Measurements from ENCODE around the gene ITPRID2.

ITPRID2 gene

GRCh38 chr2:181911830-181912229, 20.3 kb downstream of the ITPRID2 start:
- DNase-seq (ENCODE audit: low read depth): no peak
- TF ChIP-seq, protein P1, sequence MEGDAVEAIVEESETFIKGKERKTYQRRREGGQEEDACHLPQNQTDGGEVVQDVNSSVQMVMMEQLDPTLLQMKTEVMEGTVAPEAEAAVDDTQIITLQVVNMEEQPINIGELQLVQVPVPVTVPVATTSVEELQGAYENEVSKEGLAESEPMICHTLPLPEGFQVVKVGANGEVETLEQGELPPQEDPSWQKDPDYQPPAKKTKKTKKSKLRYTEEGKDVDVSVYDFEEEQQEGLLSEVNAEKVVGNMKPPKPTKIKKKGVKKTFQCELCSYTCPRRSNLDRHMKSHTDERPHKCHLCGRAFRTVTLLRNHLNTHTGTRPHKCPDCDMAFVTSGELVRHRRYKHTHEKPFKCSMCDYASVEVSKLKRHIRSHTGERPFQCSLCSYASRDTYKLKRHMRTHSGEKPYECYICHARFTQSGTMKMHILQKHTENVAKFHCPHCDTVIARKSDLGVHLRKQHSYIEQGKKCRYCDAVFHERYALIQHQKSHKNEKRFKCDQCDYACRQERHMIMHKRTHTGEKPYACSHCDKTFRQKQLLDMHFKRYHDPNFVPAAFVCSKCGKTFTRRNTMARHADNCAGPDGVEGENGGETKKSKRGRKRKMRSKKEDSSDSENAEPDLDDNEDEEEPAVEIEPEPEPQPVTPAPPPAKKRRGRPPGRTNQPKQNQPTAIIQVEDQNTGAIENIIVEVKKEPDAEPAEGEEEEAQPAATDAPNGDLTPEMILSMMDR (IDR thresholded peaks at IDR 0.05; ENCODE audit: low read length, missing control alignments): no peak
- H3K4me3 ChIP-seq (replicated peaks; ENCODE audit: low read depth, low read length): no peak overlapping the region

DNA sequence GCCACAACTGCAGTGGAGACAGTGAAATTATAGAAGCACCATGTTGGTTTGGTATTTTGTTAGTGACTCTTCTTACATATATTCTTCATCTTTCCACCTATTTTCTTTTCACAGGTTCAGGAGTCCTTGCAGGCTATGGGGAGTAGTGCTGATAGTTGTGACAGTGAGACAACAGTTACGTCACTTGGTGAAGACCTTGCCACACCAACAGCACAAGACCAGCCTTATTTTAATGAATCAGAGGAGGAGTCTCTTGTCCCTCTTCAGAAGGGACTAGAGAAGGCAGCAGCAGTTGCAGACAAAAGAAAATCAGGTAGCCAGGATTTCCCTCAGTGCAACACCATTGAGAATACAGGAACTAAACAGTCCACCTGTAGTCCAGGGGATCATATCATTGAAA, 23.6 kb downstream of the ITPRID2 start:
- no peak overlapping the region for H3K4me3 ChIP-seq (replicated peaks; ENCODE audit: low read depth, low read length)
- DNase-seq (ENCODE audit: low read depth): peak; percentile 32
- TF ChIP-seq, protein P1 (IDR thresholded peaks at IDR 0.05; ENCODE audit: low read length, missing control alignments): no peak

GRCh38 chr2:181916726-181917718, 25.5 kb downstream of the ITPRID2 start:
- H3K4me3 ChIP-seq (replicated peaks; ENCODE audit: low read depth, low read length): no peak overlapping the region
- TF ChIP-seq, protein P1 (IDR thresholded peaks at IDR 0.05; ENCODE audit: low read length, missing control alignments): no peak
- peak; percentile 66 for DNase-seq (ENCODE audit: low read depth)

GRCh38 chr2:181918188-181918587, 26.7 kb downstream of the ITPRID2 start:
- H3K4me3 ChIP-seq (replicated peaks; ENCODE audit: low read depth, low read length): no peak overlapping the region
- TF ChIP-seq, protein P1 (IDR thresholded peaks at IDR 0.05; ENCODE audit: low read length, missing control alignments): no peak
- no peak for DNase-seq (ENCODE audit: low read depth)

- DNase-seq (ENCODE audit: low read depth): no peak
- TF ChIP-seq, protein P1 (IDR thresholded peaks at IDR 0.05; ENCODE audit: low read length, missing control alignments): no peak
- no peak overlapping the region for H3K4me3 ChIP-seq (replicated peaks; ENCODE audit: low read depth, low read length)
These were observed 31.6 kb downstream of the ITPRID2 start for GRCh38 chr2:181923121-181923520.

DNA sequence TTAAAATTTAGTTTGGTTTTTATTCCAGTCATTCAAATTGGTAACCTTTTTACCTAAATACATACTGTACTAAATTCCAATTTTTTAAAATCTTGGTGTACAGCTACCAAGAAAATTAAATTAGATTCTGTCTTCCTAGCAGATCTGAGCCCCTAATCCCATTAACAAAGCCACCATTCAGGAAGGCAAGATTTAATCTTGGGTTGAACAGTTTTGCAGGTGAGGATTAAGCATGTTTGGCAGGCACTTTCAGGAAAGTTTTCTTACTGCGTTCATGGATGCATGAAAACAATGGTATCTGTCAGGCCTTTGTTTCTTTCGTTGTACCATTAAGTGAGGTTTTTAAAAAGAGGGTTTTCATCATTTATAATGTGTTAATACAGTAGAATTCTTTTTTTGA, 32.8 kb downstream of the ITPRID2 start:
- DNase-seq (ENCODE audit: low read depth): no peak
- TF ChIP-seq, protein P1 (IDR thresholded peaks at IDR 0.05; ENCODE audit: low read length, missing control alignments): no peak
- no peak overlapping the region for H3K4me3 ChIP-seq (replicated peaks; ENCODE audit: low read depth, low read length)

All from fibroblast of pulmonary artery (primary cell).